ENCODE results near the gene GGT5. TPM values are rescaled to one million over a fixed set of nuclear protein-coding genes. Genes with fewer than 3 reads are reported as not detected.
"Not testable (repeated sequence)": the region's sequence is repeated elsewhere in the genome, so short reads cannot be mapped to it uniquely, and the experiment has no call there.

Gene GGT5
- total and polyA plus RNA-seq, 2 experiments from 2014 or later, result 9.8 to 47.4 TPM

DNA sequence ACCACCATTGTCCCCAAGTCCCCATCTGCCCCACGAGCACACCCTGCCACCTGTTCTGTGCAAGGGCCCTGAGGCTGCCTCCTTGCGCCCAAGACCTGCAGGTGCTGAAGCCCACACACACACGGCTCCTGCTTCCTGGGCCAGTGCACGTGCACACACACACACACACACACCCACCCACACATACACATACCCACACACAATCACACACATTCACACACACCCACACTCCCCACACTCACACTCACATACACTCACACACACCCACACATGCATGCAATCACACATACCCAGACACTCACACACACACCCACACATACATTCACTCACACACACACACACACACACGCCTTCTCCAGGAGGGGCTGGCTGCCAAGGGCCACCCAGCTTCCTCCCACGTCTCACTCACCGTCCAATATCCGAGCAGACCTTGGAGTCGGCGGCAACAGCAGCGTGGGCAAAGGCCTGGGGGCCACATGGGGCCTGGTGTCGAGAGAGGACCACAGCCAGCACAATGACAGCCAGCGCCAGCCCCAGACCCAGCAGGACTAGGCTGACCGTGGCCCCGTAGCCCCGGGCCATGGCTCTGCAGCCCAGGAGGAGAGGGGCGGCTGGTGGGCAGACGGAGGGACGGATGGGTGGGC lies 616 bp downstream of the GGT5 start:
- Histone ChIP-seq H3K4me3 (no peak overlapping the region), H3K79me2 (no peaks in the 10 kb centered on the region), H3K9me3 (ENCODE audit: low read depth) (no peaks in the 10 kb centered on the region), H3K9me2 (replicated peaks; ENCODE audit: insufficient read depth) (no peaks in the 10 kb centered on the region), H3K4me1 (ENCODE audit: insufficient read depth) (peaks cover 42% of the 10 kb centered on the region), H3K4me2 (peak overlapping the region; percentile 62), H4K20me1 (ENCODE audit: insufficient read depth, poor library complexity, severe bottlenecking) (no peaks in the 10 kb centered on the region), H2AFZ (no peak overlapping the region), H3K36me3 (replicated peaks; ENCODE audit: insufficient read depth, low read depth) (no peaks in the 10 kb centered on the region), H3K27me3 (no peaks in the 10 kb centered on the region), H3K27ac (peak overlapping the region; percentile 66)
- DNase-seq (ENCODE audit: low spot score), result no peak
- no peak for TF ChIP-seq EZH2phosphoT487 (IDR thresholded peaks at IDR 0.05; ENCODE audit: low read depth, severe bottlenecking, unreplicated experiment)
- TF ChIP-seq EZH2 (IDR thresholded peaks at IDR 0.05; ENCODE audit: borderline replicate concordance), result no peak
- TF ChIP-seq, protein P1, sequence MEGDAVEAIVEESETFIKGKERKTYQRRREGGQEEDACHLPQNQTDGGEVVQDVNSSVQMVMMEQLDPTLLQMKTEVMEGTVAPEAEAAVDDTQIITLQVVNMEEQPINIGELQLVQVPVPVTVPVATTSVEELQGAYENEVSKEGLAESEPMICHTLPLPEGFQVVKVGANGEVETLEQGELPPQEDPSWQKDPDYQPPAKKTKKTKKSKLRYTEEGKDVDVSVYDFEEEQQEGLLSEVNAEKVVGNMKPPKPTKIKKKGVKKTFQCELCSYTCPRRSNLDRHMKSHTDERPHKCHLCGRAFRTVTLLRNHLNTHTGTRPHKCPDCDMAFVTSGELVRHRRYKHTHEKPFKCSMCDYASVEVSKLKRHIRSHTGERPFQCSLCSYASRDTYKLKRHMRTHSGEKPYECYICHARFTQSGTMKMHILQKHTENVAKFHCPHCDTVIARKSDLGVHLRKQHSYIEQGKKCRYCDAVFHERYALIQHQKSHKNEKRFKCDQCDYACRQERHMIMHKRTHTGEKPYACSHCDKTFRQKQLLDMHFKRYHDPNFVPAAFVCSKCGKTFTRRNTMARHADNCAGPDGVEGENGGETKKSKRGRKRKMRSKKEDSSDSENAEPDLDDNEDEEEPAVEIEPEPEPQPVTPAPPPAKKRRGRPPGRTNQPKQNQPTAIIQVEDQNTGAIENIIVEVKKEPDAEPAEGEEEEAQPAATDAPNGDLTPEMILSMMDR (IDR thresholded peaks at IDR 0.05; ENCODE audit: poor library complexity), result no peak
- 72% methylated on average over 19 of the region's 19 CpGs for WGBS (ENCODE audit: low lambda C conversion rate, missing lambda C conversion rate)

DNA sequence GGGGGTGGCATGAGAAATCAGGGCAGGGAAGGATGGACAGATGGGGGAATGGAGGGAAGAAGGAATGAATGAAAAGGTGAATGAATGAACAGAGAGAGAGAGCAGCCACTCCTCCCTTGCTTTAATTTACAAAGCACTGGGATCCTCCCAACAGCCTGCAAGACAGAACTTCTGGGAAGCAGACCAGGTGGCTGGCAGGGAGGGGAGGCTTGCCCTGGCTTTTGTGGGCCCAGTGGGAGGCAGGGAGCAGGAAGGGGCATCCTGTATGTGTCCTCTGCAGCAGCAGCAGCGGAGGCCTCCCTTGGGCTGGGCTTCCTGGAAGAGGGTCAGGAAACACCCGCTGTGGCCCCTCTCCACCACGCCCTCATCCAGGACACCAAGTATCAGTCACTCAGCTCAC lies 1.5 kb downstream of the GGT5 start:
- not testable (repeated sequence) for H3K36me3 ChIP-seq (replicated peaks; ENCODE audit: insufficient read depth, low read depth); H3K4me3 ChIP-seq; H3K27ac ChIP-seq; H3K9me2 ChIP-seq (replicated peaks; ENCODE audit: insufficient read depth); H3K27me3 ChIP-seq; H4K20me1 ChIP-seq (ENCODE audit: insufficient read depth, poor library complexity, severe bottlenecking); H3K9me3 ChIP-seq (ENCODE audit: low read depth); H2AFZ ChIP-seq; H3K79me2 ChIP-seq; DNase-seq (ENCODE audit: low spot score)
- Histone ChIP-seq H3K4me2 (peak overlapping the region; percentile 58), H3K4me1 (ENCODE audit: insufficient read depth) (peaks cover 42% of the 10 kb centered on the region)
- WGBS (ENCODE audit: low lambda C conversion rate, missing lambda C conversion rate), result 73% methylated on average over 3 of the region's 3 CpGs

DNA sequence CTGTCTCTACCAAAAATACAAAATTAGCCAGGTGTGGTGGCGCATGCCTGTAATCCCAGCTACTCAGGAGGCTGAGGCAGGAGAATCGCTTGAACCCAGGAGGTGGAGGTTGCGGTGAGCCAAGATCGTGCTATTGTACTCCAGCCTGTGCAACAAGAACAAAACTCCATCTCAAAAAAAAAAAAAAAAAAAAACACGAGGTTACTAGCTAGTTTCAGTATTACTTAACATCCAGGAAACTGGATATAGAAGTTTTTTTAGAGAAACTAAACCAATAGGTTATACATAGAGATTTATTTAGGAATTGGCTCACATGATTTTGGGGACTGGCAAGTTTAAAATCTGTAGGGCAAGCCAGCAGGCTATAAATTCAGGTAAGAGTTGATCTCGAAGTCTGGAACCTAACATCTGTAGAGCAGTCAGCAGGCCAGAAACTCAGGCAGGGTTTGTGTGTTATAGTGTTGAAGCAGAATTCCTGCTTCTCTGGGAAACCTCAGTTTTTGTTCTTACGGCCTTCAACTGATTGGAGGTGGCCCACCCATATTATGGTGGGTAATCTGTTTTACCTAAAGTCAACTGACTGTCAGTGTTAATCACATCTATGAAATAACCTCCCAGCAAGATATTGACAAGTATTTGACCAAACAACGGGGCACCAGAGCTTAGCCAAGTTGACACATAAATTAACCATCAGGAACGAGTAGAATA lies 3.7 kb downstream of the GGT5 start:
- not testable (repeated sequence) for H2AFZ ChIP-seq; H3K27ac ChIP-seq; DNase-seq (ENCODE audit: low spot score); H3K4me2 ChIP-seq; H3K27me3 ChIP-seq; H3K9me3 ChIP-seq (ENCODE audit: low read depth); H4K20me1 ChIP-seq (ENCODE audit: insufficient read depth, poor library complexity, severe bottlenecking); H3K36me3 ChIP-seq (replicated peaks; ENCODE audit: insufficient read depth, low read depth); H3K79me2 ChIP-seq; H3K9me2 ChIP-seq (replicated peaks; ENCODE audit: insufficient read depth); H3K4me3 ChIP-seq
- peaks cover 27% of the 10 kb centered on the region for H3K4me1 ChIP-seq (ENCODE audit: insufficient read depth)
- WGBS (ENCODE audit: low lambda C conversion rate, missing lambda C conversion rate), result 90% methylated on average over 9 of the region's 9 CpGs

DNA sequence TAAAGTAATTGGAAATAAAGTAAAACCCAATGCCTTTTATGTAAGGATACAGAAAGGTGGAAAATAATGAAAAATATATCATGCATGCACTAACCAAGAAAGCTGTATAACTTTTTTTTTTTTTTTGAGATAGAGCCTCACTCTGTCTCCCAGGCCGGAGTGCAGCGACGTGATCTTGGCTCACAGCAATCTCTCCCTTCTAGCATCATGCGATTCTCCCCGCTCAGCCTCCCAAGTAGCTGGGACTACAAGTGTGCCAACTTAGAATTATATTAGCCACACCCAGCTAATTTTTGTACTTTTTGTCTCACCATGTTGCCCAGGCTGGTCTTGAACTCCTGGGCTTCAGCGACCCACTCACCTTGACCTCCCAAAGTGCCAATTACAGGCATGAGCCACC lies 4.5 kb downstream of the GGT5 start:
- H3K4me1 ChIP-seq (ENCODE audit: insufficient read depth), result peaks cover 19% of the 10 kb centered on the region
- DNase-seq (ENCODE audit: low spot score), result no peak
- no peaks in the 10 kb centered on the region for H3K9me2 ChIP-seq (replicated peaks; ENCODE audit: insufficient read depth)
- no peaks in the 10 kb centered on the region for H3K79me2 ChIP-seq
- no peaks in the 10 kb centered on the region for H4K20me1 ChIP-seq (ENCODE audit: insufficient read depth, poor library complexity, severe bottlenecking)
- H3K27ac ChIP-seq, result no peak overlapping the region
- 86% methylated on average over 6 of the region's 6 CpGs for WGBS (ENCODE audit: low lambda C conversion rate, missing lambda C conversion rate)
- no peaks in the 10 kb centered on the region for H3K27me3 ChIP-seq
- H3K36me3 ChIP-seq (replicated peaks; ENCODE audit: insufficient read depth, low read depth), result no peaks in the 10 kb centered on the region
- H3K9me3 ChIP-seq (ENCODE audit: low read depth), result no peaks in the 10 kb centered on the region
- no peak overlapping the region for H3K4me2 ChIP-seq
- no peak for TF ChIP-seq EZH2 (IDR thresholded peaks at IDR 0.05; ENCODE audit: borderline replicate concordance)
- no peak for TF ChIP-seq EZH2phosphoT487 (IDR thresholded peaks at IDR 0.05; ENCODE audit: low read depth, severe bottlenecking, unreplicated experiment)
- TF ChIP-seq, protein P1 (IDR thresholded peaks at IDR 0.05; ENCODE audit: poor library complexity), result no peak
- H2AFZ ChIP-seq, result no peak overlapping the region
- no peak overlapping the region for H3K4me3 ChIP-seq

DNA sequence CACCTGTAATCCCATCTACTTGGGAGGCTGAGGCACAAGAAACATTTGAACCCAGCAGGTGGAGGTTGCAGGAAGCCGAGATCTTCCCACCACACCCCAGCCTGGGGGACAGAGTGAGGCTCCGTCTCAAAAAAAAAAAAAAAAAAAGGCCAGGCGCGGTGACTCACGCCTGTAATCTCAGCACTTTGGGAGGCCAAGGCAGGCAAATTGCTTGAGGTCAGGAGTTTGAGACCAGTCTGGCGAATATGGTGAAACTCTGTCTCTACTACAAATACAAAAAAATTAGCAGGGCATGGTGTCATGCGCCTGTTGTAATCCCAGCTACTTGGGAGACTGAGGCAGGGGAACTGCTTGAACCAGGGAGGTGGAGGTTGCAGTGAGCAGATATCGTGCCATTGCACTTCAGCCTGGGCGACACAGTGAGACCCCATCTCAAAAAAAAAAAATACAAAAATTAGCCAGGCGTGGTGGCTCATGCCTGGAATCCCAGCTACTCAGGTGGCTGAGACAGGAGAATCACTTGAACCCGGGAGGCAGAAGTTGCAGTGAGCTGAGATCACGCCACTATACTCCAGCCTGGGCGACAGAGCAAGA lies 6.7 kb downstream of the GGT5 start:
- not testable (repeated sequence) for H3K79me2 ChIP-seq; H2AFZ ChIP-seq; H3K27ac ChIP-seq; H3K27me3 ChIP-seq; H3K9me3 ChIP-seq (ENCODE audit: low read depth); H3K9me2 ChIP-seq (replicated peaks; ENCODE audit: insufficient read depth); H3K4me3 ChIP-seq; H3K36me3 ChIP-seq (replicated peaks; ENCODE audit: insufficient read depth, low read depth); H4K20me1 ChIP-seq (ENCODE audit: insufficient read depth, poor library complexity, severe bottlenecking); H3K4me2 ChIP-seq; H3K4me1 ChIP-seq (ENCODE audit: insufficient read depth); DNase-seq (ENCODE audit: low spot score)
- WGBS (ENCODE audit: low lambda C conversion rate, missing lambda C conversion rate), result 93% methylated on average over 13 of the region's 13 CpGs

Measured in hepatocyte (in vitro differentiated cells).